MM.1S (cell line): ENCODE data around the gene KIF3C.

Experiments
- EZH2phosphoT487 ChIP-seq: fragments of 300-600 bp; sonication (generic); IDR thresholded peaks from 2 replicates; pipeline ENCODE4 v1.6.1; 2018; ENCODE audit warnings: antibody characterized with exemption, low read length
- TF ChIP-seq, protein P1 (sequence below): fragments of 300-600 bp; sonication (generic); IDR thresholded peaks from 2 replicates; pipeline ENCODE4 v1.5.1; 2016; ENCODE audit warnings: antibody characterized with exemption, low read length, mixed read lengths

DNA sequence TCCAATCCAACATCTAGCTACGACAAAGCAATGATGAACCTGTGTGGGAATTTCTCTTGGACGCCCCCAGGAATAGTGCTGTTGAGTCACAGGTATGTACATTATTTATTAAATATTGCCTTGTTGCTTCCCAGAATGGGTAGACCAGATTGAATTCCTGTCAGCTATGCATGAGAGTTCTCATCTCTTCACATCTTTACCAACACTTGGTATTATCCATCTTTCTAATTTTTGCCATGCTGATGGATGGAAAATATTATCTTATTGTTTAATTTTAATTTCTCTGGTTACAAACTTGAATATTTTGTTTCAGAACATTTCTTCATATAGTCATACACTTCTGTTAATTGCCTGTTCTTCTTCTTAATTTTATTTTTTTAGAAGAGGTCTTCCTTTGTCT lies 42.0 kb upstream of the KIF3C start:
- TF ChIP-seq, protein P1, sequence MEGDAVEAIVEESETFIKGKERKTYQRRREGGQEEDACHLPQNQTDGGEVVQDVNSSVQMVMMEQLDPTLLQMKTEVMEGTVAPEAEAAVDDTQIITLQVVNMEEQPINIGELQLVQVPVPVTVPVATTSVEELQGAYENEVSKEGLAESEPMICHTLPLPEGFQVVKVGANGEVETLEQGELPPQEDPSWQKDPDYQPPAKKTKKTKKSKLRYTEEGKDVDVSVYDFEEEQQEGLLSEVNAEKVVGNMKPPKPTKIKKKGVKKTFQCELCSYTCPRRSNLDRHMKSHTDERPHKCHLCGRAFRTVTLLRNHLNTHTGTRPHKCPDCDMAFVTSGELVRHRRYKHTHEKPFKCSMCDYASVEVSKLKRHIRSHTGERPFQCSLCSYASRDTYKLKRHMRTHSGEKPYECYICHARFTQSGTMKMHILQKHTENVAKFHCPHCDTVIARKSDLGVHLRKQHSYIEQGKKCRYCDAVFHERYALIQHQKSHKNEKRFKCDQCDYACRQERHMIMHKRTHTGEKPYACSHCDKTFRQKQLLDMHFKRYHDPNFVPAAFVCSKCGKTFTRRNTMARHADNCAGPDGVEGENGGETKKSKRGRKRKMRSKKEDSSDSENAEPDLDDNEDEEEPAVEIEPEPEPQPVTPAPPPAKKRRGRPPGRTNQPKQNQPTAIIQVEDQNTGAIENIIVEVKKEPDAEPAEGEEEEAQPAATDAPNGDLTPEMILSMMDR: no peak
- no peak for TF ChIP-seq EZH2phosphoT487
